GM18511 (cell line): ENCODE measurements around the gene TMEM14C.

Experiments
- ATAC-seq: cut with Tn5 transposase; IDR thresholded peaks from one replicate; pipeline ENCODE4 v1.9.1; 2021; ENCODE audit warnings: mild to moderate bottlenecking, moderate library complexity; ENCODE audit not compliant: unreplicated experiment

Gene TMEM14C

DNA sequence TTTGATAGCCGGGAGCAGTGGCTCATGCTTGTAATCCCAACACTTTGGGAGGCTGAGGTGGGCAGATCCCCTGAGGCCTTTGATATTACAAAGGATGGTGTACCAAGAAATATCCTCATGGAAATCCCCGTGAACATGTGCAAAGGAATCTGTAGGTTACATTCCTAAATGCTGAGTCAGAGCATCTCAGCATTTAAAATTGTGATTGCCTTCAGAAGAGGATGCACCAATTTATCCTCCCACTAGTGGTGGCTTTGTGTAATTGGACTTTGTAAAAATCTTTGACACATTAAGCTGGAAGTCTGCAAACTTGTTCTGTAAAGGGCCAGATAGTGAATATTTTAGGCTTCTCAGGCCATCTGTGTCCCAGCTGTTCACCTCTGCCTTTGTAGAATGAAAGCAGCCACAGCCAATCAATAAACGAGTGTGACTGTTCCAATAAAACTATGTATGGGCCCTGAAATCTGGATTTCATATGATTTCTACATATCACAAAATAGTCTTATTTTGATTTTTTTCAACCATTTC lies 36.5 kb downstream of the TMEM14C start:
- peak; percentile 82 for ATAC-seq

DNA sequence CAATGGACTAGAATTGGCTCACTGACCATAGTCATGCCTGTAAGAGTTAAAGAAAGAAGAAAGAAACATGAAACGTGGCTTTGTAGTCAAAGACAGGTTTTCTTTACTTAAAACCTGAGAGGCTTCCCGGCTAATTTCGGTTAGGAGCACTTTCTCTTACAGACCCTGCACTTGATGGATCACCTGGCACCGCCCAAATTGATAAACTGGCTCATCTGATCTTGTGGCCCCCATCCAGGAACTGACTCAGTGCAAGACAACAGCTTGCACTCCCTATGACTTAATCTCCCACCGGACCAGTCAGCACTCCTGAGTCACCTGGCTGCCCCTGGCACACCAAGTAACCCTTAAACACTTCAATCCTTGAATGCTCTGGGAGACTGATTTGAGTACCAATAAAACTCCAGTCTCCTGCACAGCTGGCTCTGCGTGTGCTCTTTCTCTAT lies 37.0 kb downstream of the TMEM14C start:
- no peak for ATAC-seq

DNA sequence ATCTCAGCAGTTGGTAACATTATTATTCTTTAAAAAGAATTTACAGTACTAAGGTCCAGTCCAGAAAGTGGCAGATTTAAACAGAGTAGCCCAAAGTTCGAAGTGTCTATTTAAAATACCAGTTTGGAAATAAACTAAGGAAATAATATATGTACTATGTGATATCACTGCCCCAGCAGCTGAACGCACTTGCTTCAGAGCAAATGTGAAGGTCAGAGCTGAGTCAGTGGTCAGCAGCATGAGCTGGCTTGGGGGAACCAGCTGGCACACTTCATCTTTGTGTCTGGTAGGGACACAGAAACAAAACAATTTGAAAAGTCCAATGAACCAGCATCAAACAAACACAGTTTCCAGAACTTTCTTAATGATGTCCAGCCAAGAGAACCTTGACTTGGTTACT lies 40.1 kb downstream of the TMEM14C start:
- no peak for ATAC-seq

DNA sequence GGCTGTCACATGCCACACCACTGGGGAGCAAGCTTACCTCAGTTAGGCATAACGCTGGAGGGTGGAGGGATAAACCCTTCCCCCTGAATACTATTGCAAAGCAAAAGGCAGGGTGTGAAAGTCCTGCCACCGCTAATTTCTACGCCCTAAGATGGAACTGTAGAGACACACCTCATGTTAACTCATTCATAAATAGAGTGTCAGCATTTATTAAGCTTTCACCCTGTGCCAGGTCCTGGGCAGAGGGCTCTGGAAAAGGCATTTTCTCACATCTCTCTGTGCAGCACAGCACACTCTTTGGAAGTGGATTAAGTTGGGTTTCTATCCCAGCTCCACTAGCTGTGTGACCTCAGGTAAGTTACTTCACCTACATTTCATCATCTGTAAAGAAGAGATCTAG lies 46.5 kb downstream of the TMEM14C start:
- no peak for ATAC-seq

DNA sequence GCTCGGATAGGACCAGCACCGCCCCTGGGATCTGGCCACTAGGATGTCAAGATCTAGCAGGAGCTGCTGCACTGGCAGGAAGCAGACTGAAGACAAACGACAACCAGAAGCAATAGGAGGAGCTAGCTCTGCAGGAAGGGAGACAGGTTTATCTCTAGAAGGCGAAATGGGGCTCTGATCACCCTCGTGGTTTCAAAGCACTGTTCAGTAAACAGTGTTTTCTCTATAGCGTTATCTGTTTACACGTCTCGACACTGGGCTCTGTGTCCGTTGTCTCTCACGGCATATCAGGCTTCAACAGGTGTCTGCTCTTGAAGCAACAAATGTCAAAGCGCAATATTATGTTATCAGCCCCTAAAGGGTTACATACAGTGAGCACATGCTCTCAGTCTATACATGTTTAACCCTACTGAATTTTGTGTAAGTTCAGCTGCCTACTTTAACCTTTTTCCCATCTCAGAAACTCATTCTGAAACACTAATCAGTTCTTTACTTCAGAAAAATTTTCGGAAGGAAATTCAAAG lies 48.6 kb downstream of the TMEM14C start:
- no peak for ATAC-seq

DNA sequence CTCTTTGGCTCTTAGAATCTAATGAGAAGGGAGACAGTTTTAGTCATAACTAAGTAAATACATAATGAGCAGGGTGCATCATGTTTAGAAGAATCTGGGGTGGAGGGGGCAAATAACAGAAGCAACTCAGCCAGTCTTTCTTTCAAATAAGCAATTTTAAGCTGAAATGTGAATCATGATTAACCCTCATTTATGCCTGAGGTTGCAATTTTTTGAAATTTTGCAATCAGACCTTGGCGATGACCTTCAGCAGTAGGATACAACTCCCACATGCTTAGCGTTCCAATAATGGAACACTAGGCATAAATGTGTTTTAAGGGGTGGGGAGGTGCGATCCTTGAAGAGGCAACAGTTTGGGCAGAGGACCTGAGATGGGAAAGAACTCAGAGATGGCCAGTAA lies 55.4 kb downstream of the TMEM14C start:
- ATAC-seq, result no peak

DNA sequence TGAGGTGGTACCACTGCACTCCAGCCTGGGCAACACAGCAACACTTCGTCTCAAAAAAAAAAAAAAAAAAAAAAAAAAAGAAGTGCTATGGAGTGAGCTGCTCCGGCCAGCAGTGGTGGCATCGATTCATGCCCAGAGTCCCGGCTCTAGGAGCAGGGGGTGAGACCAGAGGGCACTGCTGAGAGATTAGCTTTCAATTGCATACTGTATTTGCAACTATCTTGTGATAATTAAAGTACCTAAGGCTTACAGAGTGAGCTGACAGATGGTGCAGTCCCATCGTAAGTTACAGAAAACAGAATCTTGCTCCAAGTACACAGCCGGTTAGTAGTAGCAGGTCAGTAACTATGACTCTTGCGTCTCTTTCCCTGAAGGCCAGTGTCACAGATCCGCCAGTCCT lies 56.2 kb downstream of the TMEM14C start:
- no peak for ATAC-seq
